Measurements from ENCODE around the gene LY9. TPM values are rescaled to one million over a fixed set of nuclear protein-coding genes. Genes with fewer than 3 reads are reported as not detected.

Gene LY9
- total RNA-seq, 1 experiment from 2014 or later: 1.7 TPM

- DNase-seq: no peak
- H3K27me3 ChIP-seq (ENCODE audit: low read length): no peaks in the 10 kb centered on the region
- no peak overlapping the region for H3K4me2 ChIP-seq (ENCODE audit: low read depth, low read length, poor library complexity, severe bottlenecking)
- H3K27ac ChIP-seq (ENCODE audit: low read length): no peak overlapping the region
- no peak overlapping the region for H2AFZ ChIP-seq (ENCODE audit: low read length)
- no peaks in the 10 kb centered on the region for H3K9me3 ChIP-seq (ENCODE audit: low read length)
- no peaks in the 10 kb centered on the region for H4K20me1 ChIP-seq (ENCODE audit: insufficient read depth, low read depth, low read length)
- H3K9ac ChIP-seq (ENCODE audit: low read length): no peak overlapping the region
- H3K9me2 ChIP-seq (replicated peaks; ENCODE audit: insufficient read depth, low read length): no peaks in the 10 kb centered on the region
- no peaks in the 10 kb centered on the region for H3K4me1 ChIP-seq (ENCODE audit: low read length)
- no peaks in the 10 kb centered on the region for H3K36me3 ChIP-seq (ENCODE audit: insufficient read depth, low read length)
- H3K4me3 ChIP-seq (ENCODE audit: low read length): no peak overlapping the region
- H3K79me2 ChIP-seq (ENCODE audit: low read length): no peaks in the 10 kb centered on the region
Measured at GRCh38 chr1:160853754-160854153, 57.8 kb downstream of the LY9 start.

- Histone ChIP-seq H3K9me2 (replicated peaks; ENCODE audit: insufficient read depth, low read length) (no peaks in the 10 kb centered on the region), H2AFZ (ENCODE audit: low read length) (no peak overlapping the region), H3K79me2 (ENCODE audit: low read length) (no peaks in the 10 kb centered on the region), H3K27ac (ENCODE audit: low read length) (no peak overlapping the region), H3K36me3 (ENCODE audit: insufficient read depth, low read length) (no peaks in the 10 kb centered on the region), H3K4me1 (ENCODE audit: low read length) (no peaks in the 10 kb centered on the region), H3K27me3 (ENCODE audit: low read length) (no peaks in the 10 kb centered on the region), H3K9me3 (ENCODE audit: low read length) (no peaks in the 10 kb centered on the region), H3K9ac (ENCODE audit: low read length) (no peak overlapping the region), H3K4me2 (ENCODE audit: low read depth, low read length, poor library complexity, severe bottlenecking) (no peak overlapping the region), H3K4me3 (ENCODE audit: low read length) (no peak overlapping the region), H4K20me1 (ENCODE audit: insufficient read depth, low read depth, low read length) (no peaks in the 10 kb centered on the region)
- no peak for DNase-seq
Measured at GRCh38 chr1:160855181-160855981, 59.4 kb downstream of the LY9 start.

- H3K9ac ChIP-seq (ENCODE audit: low read length): no peak overlapping the region
- H3K4me2 ChIP-seq (ENCODE audit: low read depth, low read length, poor library complexity, severe bottlenecking): no peak overlapping the region
- no peak for DNase-seq
- no peaks in the 10 kb centered on the region for H3K9me3 ChIP-seq (ENCODE audit: low read length)
- no peaks in the 10 kb centered on the region for H3K4me1 ChIP-seq (ENCODE audit: low read length)
- no peak overlapping the region for H3K4me3 ChIP-seq (ENCODE audit: low read length)
- H2AFZ ChIP-seq (ENCODE audit: low read length): no peak overlapping the region
- H3K36me3 ChIP-seq (ENCODE audit: insufficient read depth, low read length): no peaks in the 10 kb centered on the region
- no peaks in the 10 kb centered on the region for H3K79me2 ChIP-seq (ENCODE audit: low read length)
- H3K9me2 ChIP-seq (replicated peaks; ENCODE audit: insufficient read depth, low read length): no peaks in the 10 kb centered on the region
- H4K20me1 ChIP-seq (ENCODE audit: insufficient read depth, low read depth, low read length): no peaks in the 10 kb centered on the region
- no peaks in the 10 kb centered on the region for H3K27me3 ChIP-seq (ENCODE audit: low read length)
- H3K27ac ChIP-seq (ENCODE audit: low read length): no peak overlapping the region
Measured at GRCh38 chr1:160858097-160858496, 62.1 kb downstream of the LY9 start.

- DNase-seq: no peak
- Histone ChIP-seq H3K36me3 (ENCODE audit: insufficient read depth, low read length) (no peaks in the 10 kb centered on the region), H3K9ac (ENCODE audit: low read length) (no peak overlapping the region), H3K79me2 (ENCODE audit: low read length) (no peaks in the 10 kb centered on the region), H3K4me2 (ENCODE audit: low read depth, low read length, poor library complexity, severe bottlenecking) (no peak overlapping the region), H3K9me3 (ENCODE audit: low read length) (no peaks in the 10 kb centered on the region), H3K4me1 (ENCODE audit: low read length) (no peaks in the 10 kb centered on the region), H3K27ac (ENCODE audit: low read length) (no peak overlapping the region), H2AFZ (ENCODE audit: low read length) (no peak overlapping the region), H3K9me2 (replicated peaks; ENCODE audit: insufficient read depth, low read length) (no peaks in the 10 kb centered on the region), H3K27me3 (ENCODE audit: low read length) (no peaks in the 10 kb centered on the region), H4K20me1 (ENCODE audit: insufficient read depth, low read depth, low read length) (no peaks in the 10 kb centered on the region), H3K4me3 (ENCODE audit: low read length) (no peak overlapping the region)
Measured at GRCh38 chr1:160858507-160858906, 62.5 kb downstream of the LY9 start.

GRCh38 chr1:160859166-160859565 lies 63.2 kb downstream of the LY9 start:
- no peaks in the 10 kb centered on the region for H3K4me1 ChIP-seq (ENCODE audit: low read length)

GRCh38 chr1:160860840-160861505 lies 65.0 kb downstream of the LY9 start:
- H3K4me1 ChIP-seq (ENCODE audit: low read length): no peaks in the 10 kb centered on the region
- no peaks in the 10 kb centered on the region for H3K9me2 ChIP-seq (replicated peaks; ENCODE audit: insufficient read depth, low read length)
- H3K36me3 ChIP-seq (ENCODE audit: insufficient read depth, low read length): no peaks in the 10 kb centered on the region
- DNase-seq: no peak
- H3K9me3 ChIP-seq (ENCODE audit: low read length): no peaks in the 10 kb centered on the region
- no peaks in the 10 kb centered on the region for H3K79me2 ChIP-seq (ENCODE audit: low read length)
- no peak overlapping the region for H3K27ac ChIP-seq (ENCODE audit: low read length)
- no peak overlapping the region for H3K4me2 ChIP-seq (ENCODE audit: low read depth, low read length, poor library complexity, severe bottlenecking)
- no peaks in the 10 kb centered on the region for H4K20me1 ChIP-seq (ENCODE audit: insufficient read depth, low read depth, low read length)
- H3K4me3 ChIP-seq (ENCODE audit: low read length): no peak overlapping the region
- no peak overlapping the region for H2AFZ ChIP-seq (ENCODE audit: low read length)
- no peak overlapping the region for H3K9ac ChIP-seq (ENCODE audit: low read length)
- H3K27me3 ChIP-seq (ENCODE audit: low read length): no peaks in the 10 kb centered on the region

More at GRCh38 chr1:160859166-160859565, 63.2 kb downstream of the LY9 start:
- H3K79me2 ChIP-seq (ENCODE audit: low read length): no peaks in the 10 kb centered on the region
- no peaks in the 10 kb centered on the region for H3K36me3 ChIP-seq (ENCODE audit: insufficient read depth, low read length)
- H3K9me3 ChIP-seq (ENCODE audit: low read length): no peaks in the 10 kb centered on the region
- no peak for DNase-seq
- no peak overlapping the region for H2AFZ ChIP-seq (ENCODE audit: low read length)
- H4K20me1 ChIP-seq (ENCODE audit: insufficient read depth, low read depth, low read length): no peaks in the 10 kb centered on the region
- no peak overlapping the region for H3K9ac ChIP-seq (ENCODE audit: low read length)
- H3K4me3 ChIP-seq (ENCODE audit: low read length): no peak overlapping the region
- H3K4me2 ChIP-seq (ENCODE audit: low read depth, low read length, poor library complexity, severe bottlenecking): no peak overlapping the region
- no peaks in the 10 kb centered on the region for H3K27me3 ChIP-seq (ENCODE audit: low read length)
- no peak overlapping the region for H3K27ac ChIP-seq (ENCODE audit: low read length)
- H3K9me2 ChIP-seq (replicated peaks; ENCODE audit: insufficient read depth, low read length): no peaks in the 10 kb centered on the region

GRCh38 chr1:160862203-160863060 lies 66.5 kb downstream of the LY9 start, which contains the start of gene CD244:
CD244 (minus strand) TSS chr1:160862887; CDS start chr1:160862677, 210 bp downstream.
- no peak within 1 kb of the TSS for H3K4me2 ChIP-seq (ENCODE audit: low read depth, low read length, poor library complexity, severe bottlenecking)

More at GRCh38 chr1:160862203-160863060, 66.5 kb downstream of the LY9 start, which contains the start of gene CD244:
- Histone ChIP-seq H3K4me1 (ENCODE audit: low read length) (no peaks in the 10 kb centered on the region), H2AFZ (ENCODE audit: low read length) (no peak within 1 kb of the TSS), H4K20me1 (ENCODE audit: insufficient read depth, low read depth, low read length) (no peaks in the 10 kb centered on the region), H3K4me3 (ENCODE audit: low read length) (no peak within 1 kb of the TSS), H3K9me2 (replicated peaks; ENCODE audit: insufficient read depth, low read length) (no peaks in the 10 kb centered on the region), H3K36me3 (ENCODE audit: insufficient read depth, low read length) (no peaks in the 10 kb centered on the region), H3K9ac (ENCODE audit: low read length) (no peak within 1 kb of the TSS), H3K27me3 (ENCODE audit: low read length) (no peaks in the 10 kb centered on the region), H3K9me3 (ENCODE audit: low read length) (no peaks in the 10 kb centered on the region), H3K79me2 (ENCODE audit: low read length) (no peaks in the 10 kb centered on the region), H3K27ac (ENCODE audit: low read length) (no peak within 1 kb of the TSS)
- no peak for DNase-seq

Data from Karpas-422 (cell line).